ENCODE data around the gene AFP.

Gene AFP

DNA sequence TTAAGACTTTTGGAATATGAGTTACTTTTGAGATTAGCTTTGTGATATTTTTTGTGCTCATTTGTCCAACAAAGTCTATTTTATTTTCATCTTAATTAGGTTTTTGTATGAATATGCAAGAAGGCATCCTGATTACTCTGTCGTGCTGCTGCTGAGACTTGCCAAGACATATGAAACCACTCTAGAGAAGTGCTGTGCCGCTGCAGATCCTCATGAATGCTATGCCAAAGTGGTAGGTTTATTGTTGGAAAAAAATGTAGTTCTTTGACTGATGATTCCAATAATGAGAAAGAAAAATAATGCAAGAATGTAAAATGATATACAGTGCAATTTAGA lies 21.1 kb upstream of the AFP start:
- DNase-seq (ENCODE audit: low read depth) = no peak

DNA sequence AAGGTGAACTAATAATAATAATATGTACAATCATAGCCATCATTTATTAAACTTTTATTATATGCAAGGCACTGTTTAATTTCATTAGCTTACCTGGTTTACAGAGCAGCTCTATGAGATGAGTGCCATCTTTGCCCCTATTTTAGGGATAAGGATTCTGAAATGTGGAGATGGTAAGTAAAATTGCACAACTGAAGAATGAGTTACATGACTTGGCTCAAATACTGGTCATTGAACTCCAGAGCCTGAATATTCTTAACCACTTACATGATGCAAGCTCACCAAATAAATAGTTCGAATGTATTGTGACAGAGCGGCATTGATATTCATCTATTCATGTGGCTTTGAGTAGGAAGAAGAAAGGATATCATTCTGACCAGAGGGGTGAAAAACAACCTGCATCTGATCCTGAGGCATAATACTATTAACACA lies 20.2 kb upstream of the AFP start:
- DNase-seq (ENCODE audit: low read depth) = no peak

DNA sequence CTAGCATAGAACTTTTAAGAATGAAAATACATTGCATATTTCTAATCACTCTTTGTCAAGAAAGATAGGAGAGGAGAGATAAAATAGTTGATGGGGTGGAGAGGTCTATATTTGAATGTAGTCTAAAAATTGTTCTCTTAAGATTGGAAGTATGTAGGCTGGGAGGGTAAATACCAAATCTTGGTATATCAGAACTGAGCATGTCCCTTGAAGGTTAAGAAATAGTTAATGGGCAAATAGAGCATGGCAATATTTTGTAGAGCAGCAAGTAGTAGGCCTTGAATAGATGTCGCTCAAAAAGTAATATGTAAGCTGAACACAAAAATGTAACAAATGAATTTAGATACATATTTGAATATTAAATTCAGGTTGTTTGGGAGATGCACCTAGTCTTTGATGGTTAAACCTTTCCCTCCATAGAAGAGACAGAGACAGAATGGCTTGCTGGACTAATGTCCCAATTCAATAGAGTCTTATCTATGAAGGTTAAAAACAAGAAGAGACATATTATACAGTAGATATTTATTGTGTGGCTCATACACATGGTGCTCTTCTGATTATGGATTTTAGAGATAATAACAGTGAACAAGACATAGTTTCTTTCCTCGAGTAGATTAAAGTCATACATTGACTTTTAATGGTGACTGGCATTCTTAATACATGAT lies 19.5 kb upstream of the AFP start:
- DNase-seq (ENCODE audit: low read depth) = no peak

DNA sequence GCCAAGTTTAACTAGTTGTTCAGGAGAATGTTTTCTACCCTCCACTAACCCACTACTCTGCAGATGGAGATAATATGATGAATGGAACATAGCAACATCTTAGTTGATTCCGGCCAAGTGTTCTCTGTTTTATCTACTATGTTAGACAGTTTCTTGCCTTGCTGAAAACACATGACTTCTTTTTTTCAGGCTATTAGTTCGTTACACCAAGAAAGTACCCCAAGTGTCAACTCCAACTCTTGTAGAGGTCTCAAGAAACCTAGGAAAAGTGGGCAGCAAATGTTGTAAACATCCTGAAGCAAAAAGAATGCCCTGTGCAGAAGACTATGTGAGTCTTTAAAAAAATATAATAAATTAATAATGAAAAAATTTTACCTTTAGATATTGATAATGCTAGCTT lies 18.7 kb upstream of the AFP start:
- DNase-seq (ENCODE audit: low read depth) = no peak

DNA sequence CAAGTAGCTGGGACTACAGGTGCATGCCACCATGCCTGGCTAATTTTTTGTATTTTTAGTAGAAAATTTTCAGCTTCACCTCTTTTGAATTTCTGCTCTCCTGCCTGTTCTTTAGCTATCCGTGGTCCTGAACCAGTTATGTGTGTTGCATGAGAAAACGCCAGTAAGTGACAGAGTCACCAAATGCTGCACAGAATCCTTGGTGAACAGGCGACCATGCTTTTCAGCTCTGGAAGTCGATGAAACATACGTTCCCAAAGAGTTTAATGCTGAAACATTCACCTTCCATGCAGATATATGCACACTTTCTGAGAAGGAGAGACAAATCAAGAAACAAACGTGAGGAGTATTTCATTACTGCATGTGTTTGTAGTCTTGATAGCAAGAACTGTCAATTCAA lies 18.0 kb upstream of the AFP start:
- no peak for DNase-seq (ENCODE audit: low read depth)

DNA sequence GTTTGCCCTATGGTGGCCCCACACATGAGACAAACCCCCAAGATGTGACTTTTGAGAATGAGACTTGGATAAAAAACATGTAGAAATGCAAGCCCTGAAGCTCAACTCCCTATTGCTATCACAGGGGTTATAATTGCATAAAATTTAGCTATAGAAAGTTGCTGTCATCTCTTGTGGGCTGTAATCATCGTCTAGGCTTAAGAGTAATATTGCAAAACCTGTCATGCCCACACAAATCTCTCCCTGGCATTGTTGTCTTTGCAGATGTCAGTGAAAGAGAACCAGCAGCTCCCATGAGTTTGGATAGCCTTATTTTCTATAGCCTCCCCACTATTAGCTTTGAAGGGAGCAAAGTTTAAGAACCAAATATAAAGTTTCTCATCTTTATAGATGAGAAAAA lies 17.3 kb upstream of the AFP start:
- no peak for DNase-seq (ENCODE audit: low read depth)

DNA sequence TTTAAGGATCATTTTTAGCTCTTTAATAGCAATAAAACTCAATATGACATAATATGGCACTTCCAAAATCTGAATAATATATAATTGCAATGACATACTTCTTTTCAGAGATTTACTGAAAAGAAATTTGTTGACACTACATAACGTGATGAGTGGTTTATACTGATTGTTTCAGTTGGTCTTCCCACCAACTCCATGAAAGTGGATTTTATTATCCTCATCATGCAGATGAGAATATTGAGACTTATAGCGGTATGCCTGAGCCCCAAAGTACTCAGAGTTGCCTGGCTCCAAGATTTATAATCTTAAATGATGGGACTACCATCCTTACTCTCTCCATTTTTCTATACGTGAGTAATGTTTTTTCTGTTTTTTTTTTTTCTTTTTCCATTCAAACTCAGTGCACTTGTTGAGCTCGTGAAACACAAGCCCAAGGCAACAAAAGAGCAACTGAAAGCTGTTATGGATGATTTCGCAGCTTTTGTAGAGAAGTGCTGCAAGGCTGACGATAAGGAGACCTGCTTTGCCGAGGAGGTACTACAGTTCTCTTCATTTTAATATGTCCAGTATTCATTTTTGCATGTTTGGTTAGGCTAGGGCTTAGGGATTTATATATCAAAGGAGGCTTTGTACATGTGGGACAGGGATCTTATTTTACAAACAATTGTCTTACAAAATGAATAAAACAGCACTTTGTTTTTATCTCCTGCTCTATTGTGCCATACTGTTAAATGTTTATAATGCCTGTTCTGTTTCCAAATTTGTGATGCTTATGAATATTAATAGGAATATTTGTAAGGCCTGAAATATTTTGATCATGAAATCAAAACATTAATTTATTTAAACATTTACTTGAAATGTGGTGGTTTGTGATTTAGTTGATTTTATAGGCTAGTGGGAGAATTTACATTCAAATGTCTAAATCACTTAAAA lies 16.6 kb upstream of the AFP start:
- no peak for DNase-seq (ENCODE audit: low read depth)

DNA sequence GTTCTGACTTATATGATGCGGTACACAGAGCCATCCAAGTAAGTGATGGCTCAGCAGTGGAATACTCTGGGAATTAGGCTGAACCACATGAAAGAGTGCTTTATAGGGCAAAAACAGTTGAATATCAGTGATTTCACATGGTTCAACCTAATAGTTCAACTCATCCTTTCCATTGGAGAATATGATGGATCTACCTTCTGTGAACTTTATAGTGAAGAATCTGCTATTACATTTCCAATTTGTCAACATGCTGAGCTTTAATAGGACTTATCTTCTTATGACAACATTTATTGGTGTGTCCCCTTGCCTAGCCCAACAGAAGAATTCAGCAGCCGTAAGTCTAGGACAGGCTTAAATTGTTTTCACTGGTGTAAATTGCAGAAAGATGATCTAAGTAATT lies 15.4 kb upstream of the AFP start:
- no peak for DNase-seq (ENCODE audit: low read depth)

DNA sequence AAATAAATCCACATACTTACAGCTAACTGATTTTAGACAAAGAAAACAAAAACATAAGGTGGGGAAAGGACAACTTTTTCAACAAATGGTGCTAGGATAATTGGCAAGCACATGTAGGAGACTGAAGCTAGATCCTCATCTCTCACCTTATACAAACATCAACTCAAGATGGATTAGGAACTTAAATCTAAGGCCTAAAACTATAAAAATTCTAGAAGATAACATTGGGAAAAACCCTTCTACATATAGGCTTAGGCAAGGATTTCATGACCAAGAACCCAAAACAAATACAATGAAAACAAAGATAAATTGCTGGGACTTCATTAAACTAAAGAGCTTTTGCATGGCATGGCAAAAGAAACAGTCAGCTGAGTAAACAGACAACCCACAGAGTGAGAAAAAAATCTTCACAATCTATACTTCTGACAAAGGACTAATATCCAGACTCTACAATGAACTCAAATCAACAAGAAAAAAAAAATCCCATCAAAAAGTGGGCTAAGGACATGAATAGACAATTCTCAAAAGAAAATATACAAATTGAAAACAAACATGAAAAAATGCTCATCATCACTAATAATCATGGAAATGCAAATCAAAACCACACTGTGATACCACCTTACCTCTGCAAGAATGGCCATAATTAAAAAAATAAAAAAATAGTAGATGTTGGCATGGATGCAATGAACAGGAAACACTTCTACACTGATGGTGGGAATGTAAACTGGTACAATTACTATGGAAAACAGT lies 14.1 kb upstream of the AFP start:
- no peak for DNase-seq (ENCODE audit: low read depth)

DNA sequence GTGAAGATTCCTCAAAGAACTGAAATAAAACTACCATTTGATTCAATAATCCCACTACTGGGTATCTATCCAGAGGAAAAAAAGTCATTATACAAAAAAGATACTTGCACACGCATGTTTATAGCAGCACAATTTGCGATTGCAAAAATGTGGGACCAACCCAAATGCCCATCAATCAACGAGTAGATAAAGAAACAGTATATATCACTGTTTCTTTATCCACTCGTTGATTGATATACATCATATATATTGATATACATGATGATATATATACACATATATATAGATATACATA lies 13.6 kb upstream of the AFP start:
- DNase-seq (ENCODE audit: low read depth) = no peak

DNA sequence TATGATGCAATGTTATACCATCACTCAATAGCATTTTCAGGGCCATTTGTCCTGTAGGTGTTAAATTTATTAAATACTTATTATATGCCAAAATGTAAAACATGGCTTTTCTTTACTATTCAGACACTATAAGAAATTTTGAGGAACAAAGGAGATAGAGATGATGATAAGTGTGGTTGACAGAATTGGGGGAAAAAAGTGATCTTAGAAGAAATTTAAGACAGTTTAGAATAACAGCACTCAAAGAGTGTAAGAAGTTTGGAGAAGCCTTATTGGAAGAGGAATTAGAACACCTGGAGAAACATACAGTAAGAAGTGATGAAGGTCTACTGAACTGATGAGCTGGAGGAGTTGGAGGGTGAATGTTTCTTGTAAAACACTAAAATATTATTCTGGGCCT lies 12.8 kb upstream of the AFP start:
- no peak for DNase-seq (ENCODE audit: low read depth)

DNA sequence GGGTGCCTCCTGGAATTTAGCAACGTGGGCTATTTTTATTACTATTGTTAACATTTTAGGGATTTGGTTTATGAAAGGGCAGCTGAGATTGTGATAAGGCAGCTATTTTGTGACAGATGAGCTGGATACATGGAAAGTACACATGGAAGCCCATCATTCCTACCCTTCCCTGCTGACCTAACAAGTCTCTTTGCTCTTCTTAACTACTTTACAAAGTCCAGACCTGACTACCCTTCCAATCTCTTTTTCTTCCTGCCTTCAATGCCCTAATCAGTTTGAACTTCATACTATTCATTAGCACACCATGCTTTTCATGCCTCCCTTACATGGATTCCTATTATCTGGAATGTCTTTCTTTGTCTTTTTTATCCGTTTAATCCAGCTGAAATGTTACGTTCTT lies 9.4 kb upstream of the AFP start:
- no peak for DNase-seq (ENCODE audit: low read depth)

DNA sequence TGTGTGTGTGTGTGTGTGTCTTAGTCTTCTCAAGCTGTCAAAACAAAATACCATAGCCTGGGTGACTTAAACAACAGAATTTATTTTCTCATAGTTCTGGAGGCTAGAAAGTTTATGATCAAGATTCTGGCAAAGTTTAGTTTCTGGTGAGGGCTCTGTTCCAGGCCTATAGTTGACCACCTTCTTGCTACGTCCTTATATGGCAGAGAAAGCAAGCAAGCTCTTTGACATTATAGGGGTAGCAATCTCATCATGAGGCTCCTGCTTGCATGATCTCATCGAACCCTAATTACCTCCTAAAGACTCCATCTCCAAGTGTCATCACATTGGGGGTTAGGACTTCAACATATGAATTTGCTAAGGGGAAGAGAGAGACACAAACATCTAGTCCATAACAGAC lies 6.9 kb upstream of the AFP start:
- no peak for DNase-seq (ENCODE audit: low read depth)

DNA sequence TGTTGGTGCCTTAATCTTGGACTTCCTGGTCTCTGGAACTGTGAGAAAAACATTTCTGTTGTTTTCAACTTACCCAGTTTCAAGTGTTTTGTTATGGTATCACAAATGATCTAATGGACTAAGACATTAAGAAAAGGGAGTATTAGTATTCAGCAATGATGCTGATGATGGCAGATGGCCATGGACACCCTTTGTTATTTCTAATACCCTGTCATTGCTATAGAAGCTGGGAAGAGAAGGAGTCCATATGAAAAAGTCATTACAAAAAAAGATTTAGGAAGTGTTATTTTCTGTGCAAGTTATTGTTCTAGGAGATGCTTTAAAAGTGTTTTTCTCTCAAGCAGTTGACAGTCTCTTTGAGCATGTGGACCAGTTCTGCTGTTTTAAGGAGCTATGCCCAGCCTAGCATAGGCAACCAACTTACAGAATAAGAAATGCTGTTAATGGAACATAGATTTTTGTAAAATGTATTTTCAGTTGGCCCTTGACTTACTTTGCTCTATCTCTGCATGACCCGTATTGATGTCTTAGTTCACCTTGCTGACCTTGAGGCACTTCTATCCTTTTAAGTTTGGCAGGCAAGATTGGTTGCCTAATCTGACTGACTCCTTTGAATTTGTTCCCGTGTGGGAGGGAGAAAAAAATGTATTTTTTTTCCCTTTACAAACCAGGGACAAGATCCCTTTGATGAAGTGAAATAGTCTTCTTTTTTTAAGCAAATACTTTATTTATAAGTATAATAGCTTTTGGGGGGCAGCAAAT lies 6.0 kb upstream of the AFP start:
- no peak for DNase-seq (ENCODE audit: low read depth)

DNA sequence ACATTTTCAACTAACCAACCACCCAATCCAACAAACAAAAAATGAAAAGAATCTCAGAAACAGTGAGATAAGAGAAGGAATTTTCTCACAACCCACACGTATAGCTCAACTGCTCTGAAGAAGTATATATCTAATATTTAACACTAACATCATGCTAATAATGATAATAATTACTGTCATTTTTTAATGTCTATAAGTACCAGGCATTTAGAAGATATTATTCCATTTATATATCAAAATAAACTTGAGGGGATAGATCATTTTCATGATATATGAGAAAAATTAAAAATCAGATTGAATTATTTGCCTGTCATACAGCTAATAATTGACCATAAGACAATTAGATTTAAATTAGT lies 4.2 kb upstream of the AFP start:
- DNase-seq (ENCODE audit: low read depth) = no peak

DNA sequence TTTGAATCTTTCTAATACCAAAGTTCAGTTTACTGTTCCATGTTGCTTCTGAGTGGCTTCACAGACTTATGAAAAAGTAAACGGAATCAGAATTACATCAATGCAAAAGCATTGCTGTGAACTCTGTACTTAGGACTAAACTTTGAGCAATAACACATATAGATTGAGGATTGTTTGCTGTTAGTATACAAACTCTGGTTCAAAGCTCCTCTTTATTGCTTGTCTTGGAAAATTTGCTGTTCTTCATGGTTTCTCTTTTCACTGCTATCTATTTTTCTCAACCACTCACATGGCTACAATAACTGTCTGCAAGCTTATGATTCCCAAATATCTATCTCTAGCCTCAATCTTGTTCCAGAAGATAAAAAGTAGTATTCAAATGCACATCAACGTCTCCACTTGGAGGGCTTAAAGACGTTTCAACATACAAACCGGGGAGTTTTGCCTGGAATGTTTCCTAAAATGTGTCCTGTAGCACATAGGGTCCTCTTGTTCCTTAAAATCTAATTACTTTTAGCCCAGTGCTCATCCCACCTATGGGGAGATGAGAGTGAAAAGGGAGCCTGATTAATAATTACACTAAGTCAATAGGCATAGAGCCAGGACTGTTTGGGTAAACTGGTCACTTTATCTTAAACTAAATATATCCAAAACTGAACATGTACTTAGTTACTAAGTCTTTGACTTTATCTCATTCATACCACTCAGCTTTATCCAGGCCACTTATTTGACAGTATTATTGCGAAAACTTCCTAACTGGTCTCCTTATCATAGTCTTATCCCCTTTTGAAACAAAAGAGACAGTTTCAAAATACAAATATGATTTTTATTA lies 3.6 kb upstream of the AFP start:
- no peak for DNase-seq (ENCODE audit: low read depth)

DNA sequence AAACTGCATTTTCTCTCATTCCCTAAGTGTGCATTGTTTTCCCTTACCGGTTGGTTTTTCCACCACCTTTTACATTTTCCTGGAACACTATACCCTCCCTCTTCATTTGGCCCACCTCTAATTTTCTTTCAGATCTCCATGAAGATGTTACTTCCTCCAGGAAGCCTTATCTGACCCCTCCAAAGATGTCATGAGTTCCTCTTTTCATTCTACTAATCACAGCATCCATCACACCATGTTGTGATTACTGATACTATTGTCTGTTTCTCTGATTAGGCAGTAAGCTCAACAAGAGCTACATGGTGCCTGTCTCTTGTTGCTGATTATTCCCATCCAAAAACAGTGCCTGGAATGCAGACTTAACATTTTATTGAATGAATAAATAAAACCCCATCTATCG lies 2.9 kb upstream of the AFP start:
- no peak for DNase-seq (ENCODE audit: low read depth)

DNA sequence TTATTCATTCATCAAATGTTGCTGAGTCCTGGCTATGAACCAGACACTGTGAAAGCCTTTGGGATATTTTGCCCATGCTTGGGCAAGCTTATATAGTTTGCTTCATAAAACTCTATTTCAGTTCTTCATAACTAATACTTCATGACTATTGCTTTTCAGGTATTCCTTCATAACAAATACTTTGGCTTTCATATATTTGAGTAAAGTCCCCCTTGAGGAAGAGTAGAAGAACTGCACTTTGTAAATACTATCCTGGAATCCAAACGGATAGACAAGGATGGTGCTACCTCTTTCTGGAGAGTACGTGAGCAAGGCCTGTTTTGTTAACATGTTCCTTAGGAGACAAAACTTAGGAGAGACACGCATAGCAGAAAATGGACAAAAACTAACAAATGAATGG lies 1.7 kb upstream of the AFP start:
- no peak for DNase-seq (ENCODE audit: low read depth)

DNA sequence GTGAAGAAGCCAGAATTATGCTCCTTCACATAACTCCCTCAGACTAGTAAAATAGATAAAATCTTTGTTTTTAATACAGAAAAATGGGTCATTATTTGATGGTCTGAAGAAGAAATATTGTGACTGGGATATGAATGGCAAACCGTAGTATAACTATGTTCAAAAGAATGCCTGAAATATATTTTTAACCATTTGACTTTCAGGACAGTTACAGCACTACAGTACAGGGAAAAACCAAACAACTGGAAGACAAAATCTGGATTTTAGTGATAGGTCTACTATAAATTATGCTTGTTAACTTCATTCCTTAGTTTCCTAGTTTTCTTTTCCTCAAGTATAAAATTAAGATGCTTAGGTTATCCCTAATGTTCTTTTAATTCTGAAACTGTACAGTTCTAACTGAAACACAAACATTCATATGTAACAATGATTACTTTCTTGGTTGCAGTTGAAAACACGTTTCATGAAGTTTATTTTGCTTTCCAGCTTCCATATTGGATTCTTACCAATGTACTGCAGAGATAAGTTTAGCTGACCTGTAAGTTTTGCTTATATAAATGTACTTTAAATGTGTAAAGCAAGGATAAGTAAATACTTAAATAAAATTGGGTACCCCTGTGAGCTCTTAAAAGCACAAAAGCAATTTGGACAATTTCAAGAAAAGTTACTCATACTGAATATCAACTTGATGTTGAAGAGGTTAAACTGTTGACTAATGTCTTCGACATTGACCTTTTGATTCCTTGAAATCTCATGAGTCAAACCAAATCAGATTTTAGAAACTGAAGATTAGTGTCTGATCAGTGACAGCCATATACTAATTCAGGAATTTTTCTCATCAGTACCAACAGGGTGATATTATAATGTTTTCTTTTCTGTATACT lies 895 bp downstream of the AFP start:
- no peak for DNase-seq (ENCODE audit: low read depth)

DNA sequence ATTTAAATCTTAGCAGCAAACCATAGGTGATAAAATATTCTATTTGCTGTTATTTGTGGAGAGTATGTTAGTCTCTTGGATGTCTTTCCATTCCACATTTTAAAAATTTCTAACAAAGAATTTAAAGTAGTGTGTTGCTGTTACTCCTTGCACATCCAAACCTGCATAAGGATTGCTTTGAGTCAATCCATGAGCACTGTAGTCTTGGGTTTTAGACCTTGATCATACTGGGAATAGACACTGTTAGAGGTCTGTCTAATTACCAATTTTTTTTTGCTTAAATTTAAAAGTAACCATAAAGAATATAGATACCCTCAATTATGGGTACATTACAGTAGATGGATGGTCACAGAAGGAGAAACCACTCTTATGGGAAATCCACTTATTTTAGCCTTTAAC lies 1.5 kb downstream of the AFP start:
- DNase-seq (ENCODE audit: low read depth) = no peak

DNA sequence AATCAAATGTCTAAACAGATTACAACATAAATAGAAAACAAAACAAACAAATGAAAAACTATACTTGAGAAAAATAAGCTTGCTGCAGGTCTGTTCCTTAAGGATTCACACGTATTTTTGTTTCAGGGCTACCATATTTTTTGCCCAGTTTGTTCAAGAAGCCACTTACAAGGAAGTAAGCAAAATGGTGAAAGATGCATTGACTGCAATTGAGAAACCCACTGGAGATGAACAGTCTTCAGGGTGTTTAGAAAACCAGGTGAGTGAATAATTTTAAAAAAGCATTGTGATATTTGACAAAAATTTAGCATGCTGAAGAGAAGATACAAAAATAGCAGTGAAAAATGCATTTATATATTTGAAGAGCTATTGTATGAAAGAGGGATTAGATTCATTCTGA lies 2.0 kb downstream of the AFP start:
- no peak for DNase-seq (ENCODE audit: low read depth)
